NCI-H2029 treated with DMSO at 0.1 percent for 48 hours (cell line): Measurements from ENCODE around the gene HIP1.
"Not testable (repeated sequence)": the region's sequence is repeated elsewhere in the genome, so short reads cannot be mapped to it uniquely, and the experiment has no call there.

Source experiments
- DNase-seq: peaks from one replicate; lab custom pipeline; 2025; lab: John Stamatoyannopoulos, UW

The HIP1 gene

GRCh38 chr7:75712517-75713361 lies 26.0 kb downstream of the HIP1 start:
- DNase-seq = no peak

DNA sequence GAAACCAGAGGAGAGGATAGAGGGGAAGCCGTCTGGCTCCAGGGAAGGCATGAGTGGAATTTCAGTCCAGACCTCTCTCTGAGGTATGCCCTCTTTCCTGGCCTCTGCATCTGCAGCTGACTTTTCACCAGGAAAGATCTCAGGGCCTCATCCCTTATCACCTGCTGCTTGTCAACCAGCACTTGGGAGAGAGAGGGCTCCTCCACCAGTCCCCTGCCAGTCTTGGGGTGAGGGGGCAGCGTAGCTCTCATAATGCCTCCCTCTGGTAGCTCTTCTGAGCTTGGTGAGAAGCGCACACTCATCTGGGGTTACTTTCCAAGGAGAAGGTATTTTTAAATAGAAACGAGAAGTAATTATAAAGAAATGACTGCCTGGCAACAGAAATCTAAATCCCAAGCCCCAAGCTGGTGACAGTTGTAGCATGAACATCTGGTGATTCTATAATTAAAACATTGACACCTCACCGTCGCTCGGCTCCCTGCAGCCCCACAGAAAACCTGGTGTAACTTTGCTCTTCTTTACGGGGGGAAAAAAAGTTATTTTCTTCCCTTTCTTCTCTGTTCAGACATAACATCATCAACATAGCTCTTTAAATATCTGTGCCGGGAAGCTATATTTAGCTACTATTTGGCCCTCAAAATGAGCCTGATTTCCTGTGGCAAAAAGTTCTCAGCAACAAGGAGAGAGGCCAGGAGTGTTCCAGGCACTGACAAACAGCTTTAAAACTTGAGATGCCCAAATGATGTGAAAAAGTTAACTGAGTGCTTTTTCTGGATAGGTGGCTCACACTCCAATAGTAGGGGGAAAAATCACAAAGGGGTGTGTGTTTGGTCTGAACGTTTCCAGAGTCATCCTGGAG lies 26.9 kb downstream of the HIP1 start:
- DNase-seq = no peak

- no peak for DNase-seq
Observed at GRCh38 chr7:75711076-75711475, 27.7 kb downstream of the HIP1 start.

GRCh38 chr7:75704928-75705327 lies 33.8 kb downstream of the HIP1 start:
- no peak for DNase-seq

GRCh38 chr7:75702515-75702914 lies 36.2 kb downstream of the HIP1 start:
- DNase-seq = no peak

- DNase-seq = no peak
Observed at GRCh38 chr7:75699993-75700392, 38.7 kb downstream of the HIP1 start.

GRCh38 chr7:75698358-75698757 lies 40.4 kb downstream of the HIP1 start:
- DNase-seq = no peak

GRCh38 chr7:75696263-75697037 lies 42.3 kb downstream of the HIP1 start:
- DNase-seq = no peak

DNA sequence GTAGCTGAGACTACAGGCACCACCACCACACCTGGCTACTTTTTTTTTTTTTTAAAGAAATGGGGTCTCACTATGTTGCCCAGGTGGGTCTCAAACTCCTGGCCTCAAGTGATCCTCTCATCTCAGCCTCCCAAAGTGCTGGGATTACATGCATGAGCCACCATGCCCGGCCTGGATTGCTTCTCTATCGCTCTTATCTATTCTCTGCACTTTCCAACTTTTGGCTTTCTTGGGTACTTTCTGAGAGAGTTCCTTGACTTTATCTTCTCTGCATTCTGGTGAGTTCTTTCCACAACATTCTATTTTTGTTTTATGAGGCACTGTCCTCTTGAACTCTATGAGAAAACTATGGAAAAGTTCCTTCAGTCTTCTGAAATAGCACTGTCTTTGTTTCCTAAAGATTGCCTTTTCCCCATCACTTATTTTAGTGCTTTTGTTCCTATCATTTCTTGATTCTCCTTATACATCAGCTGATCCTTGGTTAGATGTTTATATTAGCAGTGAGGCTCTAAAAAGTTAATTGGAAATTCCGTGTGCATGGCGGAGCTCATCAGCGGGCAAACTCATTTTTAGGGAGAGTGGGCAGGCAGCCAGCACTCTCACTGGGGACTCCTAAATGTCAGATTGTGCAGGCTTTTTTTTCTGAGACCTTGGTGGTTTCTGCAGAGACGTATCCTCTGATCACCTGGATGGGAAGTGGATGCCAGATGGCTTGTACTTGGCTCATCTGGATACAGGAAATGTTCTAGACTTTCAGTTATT lies 43.9 kb downstream of the HIP1 start:
- DNase-seq = no peak

DNA sequence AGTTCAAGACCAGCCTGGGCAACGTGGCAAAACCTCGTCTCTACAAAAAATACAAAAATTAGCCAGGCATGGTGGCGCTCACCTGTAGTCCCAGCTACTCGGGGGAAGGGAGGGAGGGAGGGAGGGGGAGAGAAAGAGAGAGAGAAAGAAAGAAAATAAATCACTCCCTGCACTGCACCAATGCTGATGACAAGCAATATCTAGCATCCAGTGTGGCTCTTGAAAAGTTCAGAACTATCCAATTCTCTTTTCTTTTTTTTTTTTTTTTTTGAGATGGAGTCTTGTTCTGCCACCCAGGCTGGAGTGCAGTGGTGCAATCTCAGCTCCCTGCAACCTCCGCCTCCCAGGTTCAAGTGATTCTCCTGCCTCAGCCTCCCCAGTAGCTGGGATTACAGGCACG lies 45.1 kb downstream of the HIP1 start:
- DNase-seq = not testable (repeated sequence)

GRCh38 chr7:75691793-75692543 lies 46.8 kb downstream of the HIP1 start:
- no peak for DNase-seq

- no peak for DNase-seq
Observed at GRCh38 chr7:75690121-75690523, 48.6 kb downstream of the HIP1 start.

DNA sequence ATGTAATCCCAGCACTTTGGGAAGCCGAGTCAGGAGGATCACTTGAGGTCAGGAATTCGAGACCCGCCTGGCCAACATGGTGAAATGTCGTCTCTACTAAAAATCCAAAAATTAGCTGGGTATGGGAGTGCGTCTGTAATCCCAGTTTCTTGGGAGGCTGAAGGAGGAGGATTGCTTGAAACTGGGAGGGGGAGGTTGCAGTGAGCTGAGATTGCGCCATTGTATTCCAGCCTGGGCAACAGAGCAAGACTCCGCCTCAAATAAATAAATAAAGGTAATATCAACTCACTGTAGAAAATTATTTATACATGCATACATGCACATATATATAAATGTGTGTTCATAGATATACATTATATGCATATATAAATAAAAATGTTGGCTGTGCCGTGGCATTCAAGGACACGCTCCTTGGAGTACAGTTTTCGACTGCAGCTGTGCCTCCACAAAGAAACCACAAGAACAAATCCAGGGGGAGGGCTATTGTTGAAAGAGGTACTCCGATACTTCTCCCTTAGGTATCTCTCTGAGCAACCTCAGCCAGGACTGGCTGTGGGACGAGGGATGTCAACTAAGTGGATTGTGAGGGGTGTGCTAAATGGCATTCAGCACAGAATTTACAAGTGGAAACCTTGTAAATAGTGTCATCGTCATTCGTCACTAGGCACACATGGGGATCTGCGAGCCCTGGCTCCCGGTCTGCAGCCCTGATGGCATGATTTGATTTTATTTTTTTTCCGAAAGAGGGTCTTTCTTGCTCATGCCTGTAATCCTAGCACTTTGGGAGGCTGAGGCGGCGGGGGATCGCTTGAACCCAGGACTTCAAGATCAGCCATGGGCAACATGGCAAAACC lies 49.3 kb downstream of the HIP1 start:
- DNase-seq = no peak

DNA sequence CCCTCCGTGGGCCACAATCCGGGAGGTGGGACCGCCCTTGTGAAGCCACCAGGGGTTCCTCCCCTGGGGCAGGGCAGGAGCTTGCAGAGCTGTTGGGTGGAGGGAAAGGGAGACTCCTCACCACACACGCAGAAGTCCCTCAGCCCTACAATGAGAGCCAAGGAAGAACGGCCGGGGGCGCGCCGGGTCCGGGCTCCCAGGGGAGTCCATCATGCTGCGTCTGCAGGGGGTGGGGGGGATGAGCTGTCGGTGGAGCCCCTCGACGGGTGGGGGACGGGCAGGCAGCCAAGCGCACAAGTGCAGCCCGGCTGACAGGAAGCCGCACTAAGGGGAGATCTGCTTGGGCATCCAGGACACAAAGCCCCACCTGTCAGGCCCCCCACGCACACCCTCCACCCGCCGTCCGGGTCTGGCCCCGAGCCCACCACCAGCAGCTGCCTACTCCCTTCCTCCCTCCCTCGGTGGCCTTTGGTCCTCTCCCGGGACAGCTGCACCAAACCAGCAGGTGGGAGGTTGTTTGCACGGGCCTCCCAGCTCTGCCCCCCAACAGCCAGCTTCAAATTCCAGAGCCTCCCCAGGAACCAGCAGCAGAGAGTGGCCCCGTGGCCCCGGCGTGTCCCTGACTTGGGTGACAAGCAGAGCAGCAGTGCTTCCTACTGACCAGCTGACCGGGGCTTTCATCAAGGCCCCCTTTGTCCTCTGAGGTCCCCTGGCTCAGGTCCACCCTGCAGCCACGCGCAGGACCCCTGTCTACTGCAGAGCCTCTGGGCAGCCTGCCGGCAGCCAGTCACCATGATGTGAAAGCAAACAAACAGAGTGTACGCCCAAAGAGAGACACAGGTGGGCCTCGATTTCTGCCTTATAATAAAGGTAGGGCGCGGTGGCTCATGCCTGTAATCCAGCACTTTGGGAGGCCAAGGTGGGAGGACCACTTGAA lies 50.3 kb downstream of the HIP1 start:
- DNase-seq = no peak

GRCh38 chr7:75687246-75688088 lies 51.3 kb downstream of the HIP1 start:
- DNase-seq = no peak

- no peak for DNase-seq
Observed at GRCh38 chr7:75686551-75686950, 52.2 kb downstream of the HIP1 start.

- DNase-seq = not testable (repeated sequence)
Observed at GRCh38 chr7:75682052-75682451, 56.7 kb downstream of the HIP1 start.

DNA sequence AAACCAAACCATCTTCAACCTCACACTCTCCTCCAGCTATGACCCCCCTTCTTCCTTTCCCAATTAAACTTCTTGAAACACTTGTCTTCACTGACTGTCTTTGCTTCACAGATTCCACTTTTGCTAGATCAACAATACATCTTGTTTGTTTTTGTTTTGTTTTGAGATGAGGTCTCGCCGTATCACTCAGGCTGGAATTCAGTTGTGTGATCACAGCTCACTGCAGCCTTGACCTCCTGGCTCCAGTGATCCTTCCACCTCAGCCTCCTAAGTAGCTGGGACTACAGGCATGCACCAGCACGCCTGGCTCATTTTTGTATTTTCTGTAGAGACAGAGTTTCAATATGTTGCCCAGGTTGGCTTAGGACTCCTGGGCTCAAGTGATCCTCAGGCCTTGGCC lies 59.7 kb downstream of the HIP1 start:
- no peak for DNase-seq
